Embryonic facial prominence (tissue), 1 donor: ENCODE data around the gene ARHGAP24.
"Not testable (repeated sequence)": the region's sequence is repeated elsewhere in the genome, so short reads cannot be mapped to it uniquely, and the experiment has no call there.

ENCODE experiments used
- DNase-seq: peaks from one replicate; pipeline ENCODE4 v3.0.0-alpha.2; 2016; ENCODE audit errors: extremely low spot score

Gene ARHGAP24

GRCh38 chr4:85956293-85956945 lies 481.5 kb downstream of the ARHGAP24 start:
- no peak for DNase-seq

GRCh38 chr4:85961887-85962286 lies 486.9 kb downstream of the ARHGAP24 start:
- no peak for DNase-seq

GRCh38 chr4:85963231-85963630 lies 488.3 kb downstream of the ARHGAP24 start:
- DNase-seq = no peak

- DNase-seq = no peak
Observed at GRCh38 chr4:85964298-85964697, 489.3 kb downstream of the ARHGAP24 start.

GRCh38 chr4:85965017-85965416 lies 490.1 kb downstream of the ARHGAP24 start:
- DNase-seq = not testable (repeated sequence)

- DNase-seq = no peak
Observed at GRCh38 chr4:85965529-85965928, 490.6 kb downstream of the ARHGAP24 start.

GRCh38 chr4:85966373-85966772 lies 491.4 kb downstream of the ARHGAP24 start:
- DNase-seq = no peak

- no peak for DNase-seq
Observed at GRCh38 chr4:85967872-85968271, 492.9 kb downstream of the ARHGAP24 start.

GRCh38 chr4:85968945-85969819 lies 494.2 kb downstream of the ARHGAP24 start:
- DNase-seq = peak; percentile 44

GRCh38 chr4:85970535-85970934 lies 495.6 kb downstream of the ARHGAP24 start:
- DNase-seq = no peak

- DNase-seq = no peak
Observed at GRCh38 chr4:85979276-85979675, 504.3 kb downstream of the ARHGAP24 start.

- no peak for DNase-seq
Observed at GRCh38 chr4:85986266-85986665, 511.3 kb downstream of the ARHGAP24 start.

- DNase-seq = no peak
Observed at GRCh38 chr4:85993641-85994040, 518.7 kb downstream of the ARHGAP24 start.

GRCh38 chr4:85994576-85994975 lies 519.6 kb downstream of the ARHGAP24 start:
- DNase-seq = no peak

GRCh38 chr4:85995361-85995760 lies 520.4 kb downstream of the ARHGAP24 start:
- no peak for DNase-seq

- DNase-seq = no peak
Observed at GRCh38 chr4:86001591-86001990, 526.6 kb downstream of the ARHGAP24 start.

GRCh38 chr4:86004030-86004429 lies 529.1 kb downstream of the ARHGAP24 start:
- DNase-seq = no peak

GRCh38 chr4:86006057-86006456 lies 531.1 kb downstream of the ARHGAP24 start:
- DNase-seq = no peak

GRCh38 chr4:86007042-86007441 lies 532.1 kb downstream of the ARHGAP24 start:
- DNase-seq = no peak

- DNase-seq = no peak
Observed at GRCh38 chr4:86011117-86011516, 536.2 kb downstream of the ARHGAP24 start.

- no peak for DNase-seq
Observed at GRCh38 chr4:86013621-86014020, 538.7 kb downstream of the ARHGAP24 start.

- DNase-seq = no peak
Observed at GRCh38 chr4:86014599-86014998, 539.6 kb downstream of the ARHGAP24 start.
